A549 (cell line): Measurements from ENCODE around the gene RGS10.

Experiments
- BHLHE40 ChIP-seq: IDR thresholded peaks from 2 replicates; pipeline ENCODE4 v1.6.1; 2012; ENCODE audit warnings: low read depth, low read length, inconsistent platforms
- HMGXB4 ChIP-seq: fragments of 250-450 bp; sonication (Bioruptor Pico); IDR thresholded peaks from 2 replicates; pipeline ENCODE4 v1.5.0; 2021; ENCODE audit warnings: mild to moderate bottlenecking, moderate library complexity, borderline replicate concordance
- JUNB ChIP-seq: fragments of >200 bp; sonication (Bioruptor Twin); formaldehyde crosslinking; IDR thresholded peaks from 2 replicates; pipeline ENCODE4 v1.6.1; 2016
- KDM1A ChIP-seq: fragments of 200-600 bp; sonication (generic); IDR thresholded peaks from 2 replicates; pipeline ENCODE4 v1.6.1; 2016; ENCODE audit warnings: low read depth, mild to moderate bottlenecking
- POLR2AphosphoS2 ChIP-seq: conservative IDR thresholded peaks from 2 replicates; pipeline ENCODE4 v1.6.1; 2012; ENCODE audit warnings: low read length, improper control_type of control experiment, inconsistent platforms
- REST ChIP-seq: fragments of 200-600 bp; sonication (generic); IDR thresholded peaks from 2 replicates; pipeline ENCODE4 v1.6.1; 2016; ENCODE audit warnings: antibody characterized with exemption, mild to moderate bottlenecking, moderate library complexity
- RFX5 ChIP-seq: fragments of 450-650 bp; IDR thresholded peaks from 2 replicates; pipeline ENCODE4 v1.7.1; 2014; ENCODE audit warnings: antibody characterized with exemption, mild to moderate bottlenecking, moderate library complexity
- TF ChIP-seq, protein P1 (sequence below): fragments of >200 bp; sonication (Bioruptor Twin); formaldehyde crosslinking; IDR thresholded peaks from 3 replicates; pipeline ENCODE4 v1.5.1; 2016

- TF ChIP-seq, protein P1, sequence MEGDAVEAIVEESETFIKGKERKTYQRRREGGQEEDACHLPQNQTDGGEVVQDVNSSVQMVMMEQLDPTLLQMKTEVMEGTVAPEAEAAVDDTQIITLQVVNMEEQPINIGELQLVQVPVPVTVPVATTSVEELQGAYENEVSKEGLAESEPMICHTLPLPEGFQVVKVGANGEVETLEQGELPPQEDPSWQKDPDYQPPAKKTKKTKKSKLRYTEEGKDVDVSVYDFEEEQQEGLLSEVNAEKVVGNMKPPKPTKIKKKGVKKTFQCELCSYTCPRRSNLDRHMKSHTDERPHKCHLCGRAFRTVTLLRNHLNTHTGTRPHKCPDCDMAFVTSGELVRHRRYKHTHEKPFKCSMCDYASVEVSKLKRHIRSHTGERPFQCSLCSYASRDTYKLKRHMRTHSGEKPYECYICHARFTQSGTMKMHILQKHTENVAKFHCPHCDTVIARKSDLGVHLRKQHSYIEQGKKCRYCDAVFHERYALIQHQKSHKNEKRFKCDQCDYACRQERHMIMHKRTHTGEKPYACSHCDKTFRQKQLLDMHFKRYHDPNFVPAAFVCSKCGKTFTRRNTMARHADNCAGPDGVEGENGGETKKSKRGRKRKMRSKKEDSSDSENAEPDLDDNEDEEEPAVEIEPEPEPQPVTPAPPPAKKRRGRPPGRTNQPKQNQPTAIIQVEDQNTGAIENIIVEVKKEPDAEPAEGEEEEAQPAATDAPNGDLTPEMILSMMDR, result no peak
- no peak for TF ChIP-seq POLR2AphosphoS2
- no peak for TF ChIP-seq REST
- no peak for TF ChIP-seq HMGXB4 (CRISPR knock-in tag)
- TF ChIP-seq RFX5, result no peak
- no peak for TF ChIP-seq BHLHE40
- no peak for TF ChIP-seq JUNB
- no peak for TF ChIP-seq KDM1A
These were observed at the start of gene RGS10 for GRCh38 chr10:119542357-119542987.
